DMS79 (cell line): ENCODE results near the gene ZFAND3.

ENCODE experiments used
- DNase-seq: peaks from one replicate; lab custom pipeline; 2025; lab: John Stamatoyannopoulos, UW

Gene ZFAND3

GRCh38 chr6:37894585-37894984 is 75.1 kb downstream of the ZFAND3 start:
- no peak for DNase-seq

DNA sequence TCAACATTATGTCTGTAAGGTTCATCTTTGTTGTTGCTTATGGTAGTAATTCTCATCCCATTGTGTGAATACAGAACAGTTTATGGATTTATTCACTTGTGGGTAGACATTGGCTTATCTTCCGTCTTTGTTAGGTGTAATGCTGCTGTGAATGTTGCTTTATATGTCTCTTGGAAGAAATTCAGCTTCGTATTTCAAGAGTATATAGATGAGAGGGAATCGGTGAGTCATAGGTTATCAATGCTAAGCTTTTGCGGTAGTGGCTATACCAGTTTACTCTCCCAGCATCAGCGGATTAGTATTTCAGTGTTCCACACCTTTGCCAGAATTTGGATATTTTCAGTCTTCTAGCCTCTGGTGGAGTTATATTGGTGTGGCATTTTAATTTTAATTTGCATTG is 77.8 kb downstream of the ZFAND3 start:
- DNase-seq: no peak

DNA sequence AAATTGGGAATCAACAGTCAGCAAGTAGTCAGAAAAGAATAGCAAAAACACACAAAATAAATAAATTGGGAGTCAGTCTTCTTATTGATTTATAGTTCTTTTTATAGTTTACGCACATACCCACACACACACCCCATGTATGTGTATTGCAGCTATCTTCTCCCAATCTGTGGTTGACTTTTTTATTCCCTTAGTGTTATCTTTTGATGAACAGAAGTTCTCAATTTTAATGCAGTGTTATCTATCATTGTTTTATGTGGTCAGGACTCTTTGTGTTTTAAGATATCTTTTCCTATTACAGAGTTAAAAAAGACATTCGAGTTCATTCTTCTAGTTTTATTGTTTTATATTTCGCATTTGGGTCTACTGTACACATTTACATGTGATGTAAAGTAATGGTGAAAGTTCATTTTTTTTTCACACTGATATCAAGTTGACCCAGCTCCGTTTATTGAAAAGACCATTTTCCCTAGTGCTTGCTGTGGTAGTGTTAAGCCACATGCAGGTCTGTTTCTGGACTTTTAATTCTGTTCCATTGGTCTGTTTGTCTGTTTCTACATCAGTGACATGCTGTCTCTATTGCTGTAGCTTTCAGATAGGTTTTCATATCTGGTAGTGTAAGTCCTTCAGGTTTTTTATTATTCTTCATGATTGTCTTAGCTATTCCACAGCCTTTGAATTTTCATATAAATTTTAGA is 78.4 kb downstream of the ZFAND3 start:
- no peak for DNase-seq

GRCh38 chr6:37903351-37904340 is 84.1 kb downstream of the ZFAND3 start:
- no peak for DNase-seq

DNA sequence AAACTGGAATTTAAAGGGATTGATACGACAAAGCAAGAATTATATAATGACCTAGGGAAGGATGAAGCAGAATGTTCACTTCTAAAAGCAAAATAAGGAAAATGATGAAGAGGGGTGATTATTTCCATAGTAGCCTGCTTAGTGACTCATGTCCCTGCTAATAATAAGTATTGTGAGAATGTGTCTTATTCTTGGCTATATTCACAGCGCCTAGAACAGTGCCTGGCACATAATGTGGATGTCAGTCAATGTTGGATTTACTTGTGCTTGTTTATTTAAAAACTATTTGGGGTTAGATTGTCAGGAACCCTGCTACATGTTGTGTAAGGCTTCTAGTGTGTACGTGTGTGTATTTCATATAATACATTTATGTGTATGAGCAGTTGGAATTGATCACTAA is 85.1 kb downstream of the ZFAND3 start:
- no peak for DNase-seq

GRCh38 chr6:37906121-37906520 is 86.6 kb downstream of the ZFAND3 start:
- DNase-seq: no peak

GRCh38 chr6:37910998-37911397 is 91.5 kb downstream of the ZFAND3 start:
- DNase-seq: no peak

- DNase-seq: no peak
Measured at GRCh38 chr6:37913210-37913609, 93.7 kb downstream of the ZFAND3 start.

- no peak for DNase-seq
Measured at GRCh38 chr6:37915463-37915862, 95.9 kb downstream of the ZFAND3 start.

GRCh38 chr6:37916149-37916548 is 96.6 kb downstream of the ZFAND3 start:
- DNase-seq: no peak

GRCh38 chr6:37916675-37917074 is 97.1 kb downstream of the ZFAND3 start:
- DNase-seq: no peak

- no peak for DNase-seq
Measured at GRCh38 chr6:37917566-37917965, 98.0 kb downstream of the ZFAND3 start.

GRCh38 chr6:37919417-37920157 is 100.1 kb downstream of the ZFAND3 start:
- DNase-seq: no peak

DNA sequence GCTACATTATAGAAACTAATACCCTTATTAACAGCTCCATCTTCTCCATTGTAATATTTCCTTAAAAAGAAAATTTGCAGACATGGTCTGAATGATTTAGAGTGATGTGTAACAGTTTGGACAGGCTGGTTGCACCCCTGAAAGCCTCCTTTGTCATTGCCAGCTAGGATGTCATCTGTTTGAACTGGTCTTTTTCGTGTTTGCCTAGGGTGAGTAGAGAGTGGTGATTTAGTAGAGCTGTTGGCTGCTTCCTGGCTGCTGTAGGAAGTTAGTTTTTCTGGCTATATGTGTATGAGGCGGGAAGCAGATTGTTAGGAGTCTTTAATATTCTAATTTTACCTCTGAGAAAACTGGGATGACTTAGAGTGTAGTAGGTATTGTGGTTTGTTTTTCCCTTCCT is 101.1 kb downstream of the ZFAND3 start:
- no peak for DNase-seq

GRCh38 chr6:37922563-37922962 is 103.0 kb downstream of the ZFAND3 start:
- DNase-seq: no peak

- no peak for DNase-seq
Measured at GRCh38 chr6:37923514-37923913, 104.0 kb downstream of the ZFAND3 start.

GRCh38 chr6:37926661-37927060 is 107.1 kb downstream of the ZFAND3 start:
- DNase-seq: no peak

GRCh38 chr6:37928217-37928616 is 108.7 kb downstream of the ZFAND3 start:
- no peak for DNase-seq

DNA sequence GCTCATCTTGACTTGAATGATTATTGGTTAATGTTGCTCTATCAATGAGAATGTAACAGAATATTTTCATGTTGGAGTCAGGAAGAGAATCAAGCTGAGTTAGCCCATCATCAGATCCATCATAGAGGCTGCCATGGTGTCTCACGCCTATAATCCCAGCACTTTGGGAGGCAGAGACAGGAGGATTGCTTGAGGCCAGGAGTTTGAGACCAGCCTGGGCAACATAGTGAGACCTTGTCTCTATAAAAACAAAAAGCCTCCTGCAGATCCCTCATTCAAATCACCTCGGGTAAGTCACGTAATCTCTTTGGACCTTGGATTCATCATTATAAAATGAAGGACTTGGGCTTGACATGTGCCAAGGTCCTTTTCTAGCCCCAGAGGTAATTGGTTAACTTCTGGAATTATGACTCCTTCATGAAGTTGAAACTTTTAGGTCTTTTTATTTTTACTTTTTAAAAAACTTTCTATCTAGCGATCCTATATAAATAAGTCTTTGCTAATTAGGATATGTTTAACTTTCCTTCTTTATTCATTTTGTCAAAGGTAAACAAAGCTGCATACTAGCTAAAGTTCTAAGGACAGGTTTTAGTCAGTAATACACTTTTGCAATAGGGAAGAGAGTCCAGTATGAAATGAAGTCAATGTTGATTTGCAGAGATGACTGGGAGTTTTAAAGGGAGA is 110.9 kb downstream of the ZFAND3 start:
- no peak for DNase-seq

DNA sequence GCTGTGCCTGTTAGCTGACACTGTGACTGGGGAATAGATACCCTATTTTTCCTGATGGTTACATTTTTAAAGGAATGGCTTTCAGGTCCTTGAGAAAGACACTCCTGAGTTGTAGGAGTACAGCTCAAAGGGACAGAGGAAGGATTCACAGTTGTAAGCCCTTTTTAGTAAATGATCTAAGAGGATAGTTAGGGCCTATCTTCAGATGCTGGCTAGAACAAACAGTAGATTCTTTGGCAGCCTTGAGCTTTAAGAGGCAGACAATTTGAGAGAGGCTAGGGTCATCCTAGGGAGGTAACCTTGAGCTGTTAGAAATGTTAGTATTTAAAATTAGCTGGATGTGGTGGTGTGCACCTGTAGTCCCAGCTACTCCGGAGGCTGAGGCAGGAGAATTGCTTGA is 111.5 kb downstream of the ZFAND3 start:
- DNase-seq: no peak

DNA sequence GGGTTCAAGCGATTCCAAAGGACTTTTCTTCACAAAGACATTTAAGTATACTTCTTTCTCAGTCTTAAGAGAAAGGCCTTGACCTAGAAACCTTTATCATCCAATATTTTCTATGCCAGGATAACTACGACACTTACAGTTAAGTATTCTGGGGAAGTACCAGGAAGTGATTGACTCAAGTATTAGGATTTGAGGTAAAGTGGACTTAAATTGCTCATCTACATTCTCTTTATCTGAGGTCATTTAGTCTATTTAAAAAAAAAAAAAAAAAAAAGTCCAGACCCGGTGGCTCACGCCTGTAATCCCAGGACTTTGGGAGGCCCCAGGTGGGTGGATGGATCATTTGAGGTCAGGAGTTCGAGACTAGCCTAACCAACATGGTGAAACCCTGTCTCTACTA is 114.7 kb downstream of the ZFAND3 start:
- DNase-seq: no peak

DNA sequence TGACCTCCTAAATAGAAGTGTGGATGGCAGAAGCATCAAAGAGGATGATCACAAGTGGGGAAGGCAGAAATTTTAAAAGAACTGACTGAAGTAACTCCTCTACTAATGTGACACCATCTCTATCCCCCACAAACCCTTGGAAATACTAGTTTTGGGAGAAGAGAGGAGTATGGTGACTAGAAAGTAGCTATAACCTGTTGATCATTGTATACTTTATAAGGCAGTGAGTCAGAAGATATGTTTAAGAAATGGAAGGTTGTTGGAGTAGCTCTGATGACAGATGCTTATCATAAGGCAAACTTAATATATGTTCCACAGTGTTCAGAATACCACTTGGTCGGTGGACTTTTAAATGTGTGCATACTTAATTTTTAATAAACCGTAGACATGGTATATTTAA is 116.6 kb downstream of the ZFAND3 start:
- DNase-seq: no peak
